HepG2 (cell line): ENCODE data around the gene DLST. TPM values are rescaled to one million over a fixed set of nuclear protein-coding genes. Genes with fewer than 3 reads are reported as not detected.
A peak's percentile ranks its signal among the peaks of the same experiment; 100 is the strongest.

Experiments
- ATAC-seq: fragments of 200-7000 bp; cut with Tn5 transposase; 3 replicates; pipeline ENCODE4 v1.9.1; 2020; ENCODE audit warnings: mild to moderate bottlenecking, moderate library complexity
- BruUV-seq: library from RNA; stranded (reverse); fragments of 400-500 nt; replicated peaks from 2 replicates; lab custom pipeline; 2021; lab: Mats Ljungman, UMichigan
- CTCF ChIA-PET: fragments of 300-600 bp; formaldehyde crosslinking; extraction: SDS; loops from one replicate; lab custom pipeline; 2021; ENCODE audit warnings: low total read pairs, inconsistent platforms, low intra/inter-chr PET ratio; lab: Yijun Ruan, JAX
- POLR2A ChIA-PET: fragments of 350-600 bp; sonication (Branson Sonifier 250); formaldehyde crosslinking; loops from one replicate; lab custom pipeline; 2020; ENCODE audit warnings: antibody characterized with exemption, inconsistent platforms; lab: Yijun Ruan, JAX
- DNase-seq: peaks from one replicate; pipeline ENCODE4 v3.0.0-alpha.2; 2015; ENCODE audit warnings: low spot score
- FAIRE-seq: peaks from 3 replicates; lab custom pipeline; 2011; peaks lifted over from hg19 to GRCh38; lab: Jason Lieb, UNC
- H2AFZ ChIP-seq: one replicate; pipeline ENCODE4 v1.6.1; 2011; ENCODE audit warnings: low read length, inconsistent platforms
- H3K27ac ChIP-seq: fragments of 300-600 bp; 3 replicates; pipeline ENCODE4 v1.8.0; 2011; ENCODE audit warnings: mixed run types, mild to moderate bottlenecking, mixed read lengths, low read length, inconsistent platforms; ENCODE audit not compliant: insufficient read depth; ENCODE audit errors: extremely low read length
- H3K27me3 ChIP-seq, 2 experiments: fragments of 200-600 bp in 1 of 2; 2 replicates in 1 of 2; 3 replicates in 1 of 2; pipeline versions ENCODE4 v1.6.0 to v1.8.0; 2011; ENCODE audit warnings: low read length in 2 of 2, mild to moderate bottlenecking in 2 of 2, moderate library complexity in 2 of 2, inconsistent platforms in 1 of 2; ENCODE audit not compliant: insufficient read depth in 2 of 2, control insufficient read depth in 1 of 2
- H3K36me3 ChIP-seq, 2 experiments: fragments of 200-600 bp in 1 of 2; replicated peaks in 1 of 2; 2 replicates in 1 of 2; 3 replicates in 1 of 2; pipeline versions ENCODE4 v1.5.1 to v1.8.0; 2011; ENCODE audit warnings: low read length in 2 of 2, inconsistent platforms in 1 of 2; ENCODE audit not compliant: insufficient read depth in 2 of 2, control insufficient read depth in 1 of 2
- H3K4me1 ChIP-seq: 2 replicates; pipeline ENCODE4 v1.5.1; 2012; ENCODE audit warnings: low read length, inconsistent platforms; ENCODE audit not compliant: insufficient read depth
- H3K4me2 ChIP-seq: 2 replicates; pipeline ENCODE4 v1.6.0; 2011; ENCODE audit warnings: low read depth, low read length, inconsistent platforms
- H3K4me3 ChIP-seq, 3 experiments: fragments of 200-600 bp in 1 of 3; sonication (generic), shearing (Covaris generic) in 1 of 3; replicated peaks in 1 of 3; 2 replicates each; pipeline ENCODE4 v1.5.1; 2011 to 2016; ENCODE audit warnings: low read length in 3 of 3, inconsistent platforms in 2 of 3, low read depth in 2 of 3, mild to moderate bottlenecking in 2 of 3, control low read depth in 1 of 3, mixed read lengths in 1 of 3; ENCODE audit not compliant: insufficient read depth in 1 of 3
- H3K79me2 ChIP-seq: one replicate; pipeline ENCODE4 v1.6.1; 2011; ENCODE audit warnings: low read length, inconsistent platforms; ENCODE audit not compliant: insufficient read depth
- H3K9ac ChIP-seq: 2 replicates; pipeline ENCODE4 v1.6.0; 2011; ENCODE audit warnings: mild to moderate bottlenecking, low read depth, low read length, inconsistent platforms; ENCODE audit not compliant: insufficient read depth
- H3K9me3 ChIP-seq: 2 replicates; pipeline ENCODE4 v1.5.1; 2012; ENCODE audit warnings: mild to moderate bottlenecking, low read length
- H4K20me1 ChIP-seq: 2 replicates; pipeline ENCODE4 v1.6.0; 2011; ENCODE audit warnings: inconsistent platforms, mild to moderate bottlenecking, low read length, moderate library complexity; ENCODE audit not compliant: insufficient read depth
- AGO2 ChIP-seq: fragments of 200-400 bp; formaldehyde crosslinking; optimal IDR thresholded peaks from 2 replicates; pipeline ENCODE3; 2017; ENCODE audit warnings: mild to moderate bottlenecking, low read depth, low read length, moderate library complexity
- HDAC1 ChIP-seq: sonication (generic); formaldehyde crosslinking; IDR thresholded peaks from 2 replicates; pipeline ENCODE4 v1.5.1; 2020; ENCODE audit warnings: mild to moderate bottlenecking, missing genetic modification reagents
- MTF2 ChIP-seq: sonication (generic); formaldehyde crosslinking; IDR thresholded peaks from 2 replicates; pipeline ENCODE4 v1.5.0; 2020; ENCODE audit warnings: missing genetic modification reagents, borderline replicate concordance
- NR2F1 ChIP-seq, 2 experiments: fragments of 450-650 bp in 1 of 2; formaldehyde crosslinking in 1 of 2; IDR thresholded peaks; 2 replicates each; pipeline versions ENCODE4 v1.5.0 to v1.6.1; 2016 to 2020; ENCODE audit warnings: mild to moderate bottlenecking in 1 of 2, missing compliant biosample characterization in 1 of 2, missing genetic modification reagents in 1 of 2, moderate library complexity in 1 of 2
- SAFB2 ChIP-seq: sonication (generic); formaldehyde crosslinking; IDR thresholded peaks from 2 replicates; pipeline ENCODE4 v1.5.1; 2020; ENCODE audit warnings: missing genetic modification reagents, low read depth, mild to moderate bottlenecking, borderline replicate concordance
- ZFP37 ChIP-seq: sonication (generic); formaldehyde crosslinking; IDR thresholded peaks from 2 replicates; pipeline ENCODE4 v1.4.0; 2020; ENCODE audit warnings: missing genetic modification reagents, borderline replicate concordance
- ZNF20 ChIP-seq: sonication (generic); formaldehyde crosslinking; IDR thresholded peaks from 2 replicates; pipeline ENCODE4 v1.4.0; 2020; ENCODE audit warnings: mild to moderate bottlenecking, moderate library complexity, missing genetic modification reagents
- ZNF260 ChIP-seq: sonication (generic); formaldehyde crosslinking; IDR thresholded peaks from 2 replicates; pipeline ENCODE4 v1.4.0; 2020; ENCODE audit warnings: missing genetic modification reagents, low read depth, mild to moderate bottlenecking, borderline replicate concordance
- WGBS: methylation state at CpG from one replicate; pipeline ENCODE4 v1.1.6; 2017; ENCODE audit warnings: low lambda C conversion rate; 5-methylcytosine and 5-hydroxymethylcytosine counted together
- in situ Hi-C: cut with HindIII; loops from 2 replicates; pipeline ENCODE4 v1.10.0; 2017; ENCODE audit warnings: low pct_unique_long_range_greater_than_20kb; ENCODE audit not compliant: extremely low pct_ligation_motif_present
- intact Hi-C: fragments of 100-400 bp; cut with micrococcal nuclease; formaldehyde crosslinking; loops from one replicate; pipeline ENCODE4 v1.10.0; 2022; ENCODE audit not compliant: unreplicated experiment
- polyA plus RNA-seq, 8 experiments: library from polyadenylated mRNA; depleted of rRNA in 3 of 8; stranded (reverse) in 7 of 8; unstranded in 1 of 8; fragments of >200 nt; fragmentation: Illumina TruSeq in 4 of 8; extraction: Trizol in 4 of 8; gene quantifications; 2 replicates each; pipeline versions ENCODE4 v1.2.1 to v1.2.3, GENCODE V29; 2011 to 2016; ENCODE audit warnings: low read depth in 4 of 8, missing spikeins in 1 of 8, mixed read lengths in 1 of 8; ENCODE audit not compliant: insufficient read depth in 1 of 8
- total RNA-seq, 5 experiments: library from RNA; depleted of rRNA; stranded (reverse); fragments of >200 nt; fragmentation: Illumina TruSeq; extraction: Trizol; gene quantifications; 2 replicates each; pipeline ENCODE4 v1.2.3, GENCODE V29; 2016; ENCODE audit warnings: low read depth in 1 of 5
- TF ChIP-seq, protein P1 (sequence below): sonication (generic); formaldehyde crosslinking; conservative IDR thresholded peaks from 2 replicates; pipeline ENCODE4 v1.5.0; 2020; ENCODE audit warnings: missing genetic modification reagents
- TF ChIP-seq, protein P2 (sequence below): sonication (generic); formaldehyde crosslinking; IDR thresholded peaks from 2 replicates; pipeline ENCODE4 v1.8.1; 2023; ENCODE audit warnings: mild to moderate bottlenecking, missing genetic modification reagents
- TF ChIP-seq, protein P3 (sequence below): sonication (generic); formaldehyde crosslinking; IDR thresholded peaks from 2 replicates; pipeline ENCODE4 v1.4.0; 2020; ENCODE audit warnings: mild to moderate bottlenecking, missing genetic modification reagents
- TF ChIP-seq, protein P4 (sequence below): sonication (generic); formaldehyde crosslinking; IDR thresholded peaks from 2 replicates; pipeline ENCODE4 v1.5.1; 2020; ENCODE audit warnings: mild to moderate bottlenecking, missing genetic modification reagents, moderate library complexity

The DLST gene
- total and polyA plus RNA-seq, 2 of the 13 experiments (the other 11 are each of a cell fraction or from before 2014, with no cell fraction given), result 56.5 to 94.3 TPM

DNA sequence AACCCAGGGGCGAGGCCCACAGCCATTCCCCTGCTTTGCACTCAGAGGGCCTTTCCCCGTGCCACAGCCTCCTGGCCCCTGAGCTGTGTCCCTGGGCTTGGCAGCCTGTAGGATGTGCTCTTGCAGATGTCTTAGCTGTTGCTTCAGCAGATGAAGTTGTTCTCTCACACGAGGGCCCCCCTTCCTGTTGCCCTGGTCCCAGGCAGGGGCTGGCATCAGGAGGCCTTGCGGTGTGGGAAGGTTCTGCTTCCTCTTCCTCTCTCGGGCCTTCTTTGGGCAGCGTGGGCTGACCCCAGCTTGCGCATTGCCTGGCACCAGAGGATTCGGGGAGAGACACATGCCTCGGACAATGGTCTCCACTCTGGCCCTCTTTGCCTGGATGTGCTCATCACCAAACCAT lies 18.4 kb upstream of the DLST start:
- Histone ChIP-seq H3K27ac (no peak overlapping the region), H3K9ac (no peak overlapping the region), H3K79me2 (no peaks in the 10 kb centered on the region), H3K4me1 (peaks cover 20% of the 10 kb centered on the region), H2AFZ (no peak overlapping the region), H3K27me3 (peaks cover 2 to 4% of the 10 kb centered on the region in 2 experiments; a peak in 1 of 5 replicates), H3K4me2 (no peak overlapping the region; the same call in 1 of the 2 replicates), H4K20me1 (no peaks in the 10 kb centered on the region), H3K4me3 (no peak overlapping the region), H3K36me3 (no peaks in the 10 kb centered on the region), H3K9me3 (no peaks in the 10 kb centered on the region)
- FAIRE-seq (no peak), ATAC-seq (peak; percentile 18), DNase-seq (no peak)
- WGBS, result 76% methylated on average over 6 of the region's 9 CpGs
- no peak for TF ChIP-seq HDAC1 (CRISPR knock-in tag)
- TF ChIP-seq MTF2 (CRISPR knock-in tag), result no peak
- TF ChIP-seq ZFP37 (CRISPR knock-in tag), result no peak
- TF ChIP-seq, protein P1, sequence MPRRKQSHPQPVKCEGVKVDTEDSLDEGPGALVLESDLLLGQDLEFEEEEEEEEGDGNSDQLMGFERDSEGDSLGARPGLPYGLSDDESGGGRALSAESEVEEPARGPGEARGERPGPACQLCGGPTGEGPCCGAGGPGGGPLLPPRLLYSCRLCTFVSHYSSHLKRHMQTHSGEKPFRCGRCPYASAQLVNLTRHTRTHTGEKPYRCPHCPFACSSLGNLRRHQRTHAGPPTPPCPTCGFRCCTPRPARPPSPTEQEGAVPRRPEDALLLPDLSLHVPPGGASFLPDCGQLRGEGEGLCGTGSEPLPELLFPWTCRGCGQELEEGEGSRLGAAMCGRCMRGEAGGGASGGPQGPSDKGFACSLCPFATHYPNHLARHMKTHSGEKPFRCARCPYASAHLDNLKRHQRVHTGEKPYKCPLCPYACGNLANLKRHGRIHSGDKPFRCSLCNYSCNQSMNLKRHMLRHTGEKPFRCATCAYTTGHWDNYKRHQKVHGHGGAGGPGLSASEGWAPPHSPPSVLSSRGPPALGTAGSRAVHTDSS (CRISPR knock-in tag), result no peak
- TF ChIP-seq NR2F1 (CRISPR knock-in tag; IDR thresholded peaks at IDR 0.05), result no peak
- no peak for TF ChIP-seq ZNF260 (CRISPR knock-in tag)
- no peak for TF ChIP-seq ZNF20
- no peak for TF ChIP-seq SAFB2 (CRISPR knock-in tag)
- TF ChIP-seq, protein P2, sequence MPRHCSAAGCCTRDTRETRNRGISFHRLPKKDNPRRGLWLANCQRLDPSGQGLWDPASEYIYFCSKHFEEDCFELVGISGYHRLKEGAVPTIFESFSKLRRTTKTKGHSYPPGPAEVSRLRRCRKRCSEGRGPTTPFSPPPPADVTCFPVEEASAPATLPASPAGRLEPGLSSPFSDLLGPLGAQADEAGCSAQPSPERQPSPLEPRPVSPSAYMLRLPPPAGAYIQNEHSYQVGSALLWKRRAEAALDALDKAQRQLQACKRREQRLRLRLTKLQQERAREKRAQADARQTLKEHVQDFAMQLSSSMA, result no peak
- TF ChIP-seq, protein P3, sequence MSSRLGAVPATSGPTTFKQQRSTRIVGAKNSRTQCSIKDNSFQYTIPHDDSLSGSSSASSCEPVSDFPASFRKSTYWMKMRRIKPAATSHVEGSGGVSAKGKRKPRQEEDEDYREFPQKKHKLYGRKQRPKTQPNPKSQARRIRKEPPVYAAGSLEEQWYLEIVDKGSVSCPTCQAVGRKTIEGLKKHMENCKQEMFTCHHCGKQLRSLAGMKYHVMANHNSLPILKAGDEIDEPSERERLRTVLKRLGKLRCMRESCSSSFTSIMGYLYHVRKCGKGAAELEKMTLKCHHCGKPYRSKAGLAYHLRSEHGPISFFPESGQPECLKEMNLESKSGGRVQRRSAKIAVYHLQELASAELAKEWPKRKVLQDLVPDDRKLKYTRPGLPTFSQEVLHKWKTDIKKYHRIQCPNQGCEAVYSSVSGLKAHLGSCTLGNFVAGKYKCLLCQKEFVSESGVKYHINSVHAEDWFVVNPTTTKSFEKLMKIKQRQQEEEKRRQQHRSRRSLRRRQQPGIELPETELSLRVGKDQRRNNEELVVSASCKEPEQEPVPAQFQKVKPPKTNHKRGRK, result no peak
- TF ChIP-seq AGO2, result no peak
- TF ChIP-seq, protein P4, sequence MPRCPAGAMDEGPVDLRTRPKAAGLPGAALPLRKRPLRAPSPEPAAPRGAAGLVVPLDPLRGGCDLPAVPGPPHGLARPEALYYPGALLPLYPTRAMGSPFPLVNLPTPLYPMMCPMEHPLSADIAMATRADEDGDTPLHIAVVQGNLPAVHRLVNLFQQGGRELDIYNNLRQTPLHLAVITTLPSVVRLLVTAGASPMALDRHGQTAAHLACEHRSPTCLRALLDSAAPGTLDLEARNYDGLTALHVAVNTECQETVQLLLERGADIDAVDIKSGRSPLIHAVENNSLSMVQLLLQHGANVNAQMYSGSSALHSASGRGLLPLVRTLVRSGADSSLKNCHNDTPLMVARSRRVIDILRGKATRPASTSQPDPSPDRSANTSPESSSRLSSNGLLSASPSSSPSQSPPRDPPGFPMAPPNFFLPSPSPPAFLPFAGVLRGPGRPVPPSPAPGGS, result no peak
- in situ Hi-C loops (loop anchor here (5.0 kb wide), 1 partner anchor 44 kb away; no protein-coding TSS in a partner anchor), intact Hi-C loops (no loop called here)
- ChIA-PET CTCF (interaction anchor here (1.4 kb wide), 1 partner anchor 43 kb away, joined by 3 read pairs; no protein-coding TSS in a partner anchor), POLR2A (interaction anchor here (0.9 to 2.7 kb wide), 5 partner anchors 16 to 45 kb away, joined by 3 to 12 read pairs (median 4); no protein-coding TSS in a partner anchor)
- no TSS peak for BruUV-seq
